Myocyte (in vitro differentiated cells): ENCODE measurements around the gene GRHL1. TPM values are rescaled to one million over a fixed set of nuclear protein-coding genes. Genes with fewer than 3 reads are reported as not detected.

Source experiments
- DNase-seq: peaks from one replicate; pipeline ENCODE4 v3.0.0-alpha.2; 2012; ENCODE audit warnings: low read depth
- total RNA-seq: library from RNA; depleted of rRNA; stranded (reverse); fragments of >200 nt; gene quantifications from 2 replicates; pipeline ENCODE4 v1.2.3, GENCODE V29; 2014

Gene GRHL1
- total RNA-seq, 1 donor from 2014 or later = 1.4 TPM

DNA sequence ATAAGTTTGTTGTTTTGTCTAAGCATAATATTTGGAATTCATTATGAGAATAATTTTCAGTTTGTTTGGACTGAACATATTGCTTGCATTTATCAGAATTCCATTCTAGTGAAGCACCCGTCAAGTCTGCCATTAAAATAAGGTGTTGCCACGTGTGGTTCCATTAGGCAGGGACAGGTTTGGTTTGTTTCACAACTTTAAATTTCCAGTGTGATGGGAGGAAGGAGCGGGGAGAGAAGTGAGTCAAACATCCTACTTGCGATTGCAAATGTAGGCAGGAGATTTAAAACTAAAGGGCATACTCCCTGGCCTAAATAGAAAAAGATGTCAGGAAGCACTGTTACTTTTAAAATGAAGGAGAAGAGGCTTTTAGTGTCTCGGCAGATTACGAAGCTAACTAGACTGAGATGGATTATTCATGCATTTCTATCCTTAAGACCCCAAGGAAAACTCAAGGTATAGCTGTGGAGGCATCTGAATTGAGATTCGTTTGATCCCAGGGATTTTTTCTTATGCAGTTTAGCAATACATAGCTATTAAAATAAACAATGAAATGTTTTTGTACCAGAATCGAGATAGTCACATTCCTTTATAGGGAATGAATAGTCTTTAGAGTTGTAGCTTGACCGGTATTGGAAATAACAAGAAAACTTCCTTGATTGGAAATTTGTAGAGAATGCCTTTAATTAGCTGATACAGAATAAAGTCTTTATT is 19.8 kb downstream of the GRHL1 start:
- no peak for DNase-seq

DNA sequence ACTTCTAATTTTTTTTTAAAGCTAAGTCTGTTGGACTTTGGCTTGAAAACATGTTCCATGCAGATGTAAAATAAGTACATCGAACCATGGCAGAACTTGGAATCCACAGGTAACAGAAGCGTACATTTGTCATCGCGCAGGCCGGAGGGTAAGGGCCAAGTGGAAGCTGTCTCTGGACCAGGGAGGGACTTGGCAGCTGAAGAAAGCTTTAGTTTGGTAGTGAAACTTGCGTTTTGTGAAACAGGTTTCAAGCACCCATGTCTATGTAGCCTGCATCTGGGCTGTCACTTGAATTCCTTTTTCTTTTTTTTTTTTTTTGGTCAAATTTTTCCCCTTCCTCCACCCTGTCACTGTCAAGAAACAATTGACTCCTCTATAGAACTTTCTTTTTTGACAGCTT is 20.4 kb downstream of the GRHL1 start:
- no peak for DNase-seq

DNA sequence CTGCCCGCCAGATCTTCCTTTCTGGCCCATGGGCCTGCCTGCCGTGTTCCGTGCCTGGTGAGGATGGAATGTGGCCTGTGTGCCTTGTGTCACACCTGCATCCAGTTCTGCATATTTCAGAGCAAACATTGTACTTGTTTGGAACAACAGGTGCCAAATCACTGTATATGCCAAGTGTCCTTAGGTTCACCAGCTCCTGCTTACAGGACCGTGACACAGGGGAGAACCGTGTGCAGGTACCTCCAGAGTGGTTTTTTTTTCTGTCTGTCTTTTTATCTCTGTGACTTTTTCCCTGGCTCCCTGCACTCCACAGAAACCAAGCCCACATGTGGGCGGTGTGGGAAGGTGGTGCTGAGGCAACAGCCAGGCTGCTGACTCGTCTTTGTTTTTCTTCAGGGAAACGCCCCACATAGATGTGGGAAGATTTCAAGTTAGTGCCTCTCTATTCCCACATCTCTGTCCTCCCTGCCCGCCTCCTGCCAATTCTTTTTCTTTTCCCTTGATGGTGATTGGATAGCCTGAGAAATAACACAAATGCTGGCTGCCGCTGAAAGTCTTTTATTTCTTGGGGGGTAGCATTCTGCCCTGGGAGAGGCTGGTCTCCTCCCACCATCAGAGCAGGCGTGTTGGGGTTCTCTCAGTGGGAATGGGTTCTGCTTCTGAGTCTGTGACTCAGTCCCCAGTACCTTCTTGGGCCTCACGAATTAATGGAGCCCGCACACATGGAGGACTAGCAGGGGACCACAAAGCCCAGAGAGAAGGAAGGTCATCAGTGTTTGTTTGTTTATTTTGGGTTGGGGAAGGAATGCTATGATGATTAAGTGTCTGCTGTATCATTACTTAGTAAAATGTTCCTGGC is 21.4 kb downstream of the GRHL1 start:
- DNase-seq = peak; percentile 28

DNA sequence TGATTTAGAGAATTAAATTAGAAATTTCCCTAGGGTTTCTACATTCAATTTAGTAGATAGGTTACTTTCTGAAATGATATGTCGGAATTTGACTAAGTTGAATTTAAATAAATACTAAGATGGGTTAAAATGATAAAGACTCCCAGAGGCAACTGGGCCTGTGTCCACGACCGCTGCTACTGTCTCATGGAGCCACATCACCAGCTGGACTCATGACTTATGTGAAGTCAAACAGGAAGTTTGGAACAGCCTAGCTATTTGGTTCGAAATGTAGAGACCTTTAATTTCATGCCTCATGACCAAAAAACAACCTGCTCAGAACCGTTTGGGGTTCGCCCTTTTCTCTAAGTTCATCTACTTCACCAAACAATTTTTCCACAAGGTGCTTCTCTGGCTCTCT is 22.2 kb downstream of the GRHL1 start:
- no peak for DNase-seq

DNA sequence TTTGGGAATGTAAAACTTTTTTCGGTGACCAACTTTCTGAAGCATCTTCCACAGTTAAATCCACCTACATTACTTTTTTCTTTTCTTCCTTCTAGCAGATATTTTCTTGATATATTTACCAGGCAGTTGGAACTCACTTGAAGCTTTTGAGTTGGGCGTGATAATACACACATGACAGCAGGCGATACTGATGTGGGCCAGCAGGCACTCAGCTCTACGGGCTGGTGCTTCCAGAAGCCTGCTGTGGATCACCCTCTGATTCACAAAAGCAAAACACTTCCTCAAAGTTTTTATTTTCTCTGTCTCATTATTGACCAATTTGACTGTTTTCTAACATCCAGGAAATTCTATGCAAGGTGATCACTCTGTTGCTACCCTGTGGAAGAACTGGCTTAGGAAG is 22.9 kb downstream of the GRHL1 start:
- DNase-seq = no peak

DNA sequence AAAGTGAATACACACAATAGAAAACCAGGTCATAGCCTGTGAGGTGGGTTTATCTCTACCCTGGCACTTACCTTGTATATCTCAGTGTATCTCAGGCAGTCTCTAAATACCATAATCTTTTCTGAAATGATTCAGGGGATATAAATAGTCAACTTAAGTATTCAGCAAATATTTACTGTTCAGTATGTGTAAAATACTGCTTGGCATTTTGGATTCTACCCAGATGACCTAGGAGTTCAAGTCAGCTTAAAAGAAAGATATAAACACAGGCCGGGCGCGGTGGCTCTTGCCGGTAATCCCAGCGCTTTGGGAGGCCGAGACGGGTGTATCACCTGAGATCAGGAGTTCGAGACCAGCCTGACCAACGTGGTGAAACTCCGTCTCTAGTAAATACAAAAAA is 23.8 kb downstream of the GRHL1 start:
- DNase-seq = no peak

DNA sequence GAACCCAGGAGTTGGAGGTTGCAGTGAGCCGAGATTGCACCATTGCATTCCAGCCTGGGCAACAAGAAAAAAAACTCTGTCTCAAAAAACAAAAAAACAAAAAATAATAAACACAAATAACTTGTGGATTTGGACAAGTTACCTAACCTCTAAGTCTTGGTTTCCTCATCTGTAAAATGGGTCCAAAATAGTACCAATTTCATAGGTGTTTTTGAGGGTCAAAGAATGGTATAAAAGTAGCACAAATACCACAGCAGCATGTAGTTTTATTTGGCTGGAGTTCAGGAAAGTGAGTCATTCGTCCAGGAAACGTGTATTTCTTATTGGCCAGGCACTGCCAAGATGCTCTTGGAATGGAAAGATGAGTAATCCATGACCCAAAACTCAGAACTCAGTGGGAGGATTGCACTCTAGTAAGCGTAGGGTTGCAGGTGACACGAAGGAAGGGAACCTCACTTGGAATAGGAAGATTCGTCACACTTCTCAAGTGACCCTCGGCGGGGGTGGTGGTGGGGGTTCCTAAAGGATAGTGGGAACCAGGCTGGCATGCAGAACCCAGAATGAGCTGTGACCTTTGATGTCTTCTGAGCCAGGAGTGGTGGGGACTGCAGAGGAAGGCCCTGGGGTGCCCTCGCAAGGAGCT is 24.4 kb downstream of the GRHL1 start:
- DNase-seq = peak; percentile 78

DNA sequence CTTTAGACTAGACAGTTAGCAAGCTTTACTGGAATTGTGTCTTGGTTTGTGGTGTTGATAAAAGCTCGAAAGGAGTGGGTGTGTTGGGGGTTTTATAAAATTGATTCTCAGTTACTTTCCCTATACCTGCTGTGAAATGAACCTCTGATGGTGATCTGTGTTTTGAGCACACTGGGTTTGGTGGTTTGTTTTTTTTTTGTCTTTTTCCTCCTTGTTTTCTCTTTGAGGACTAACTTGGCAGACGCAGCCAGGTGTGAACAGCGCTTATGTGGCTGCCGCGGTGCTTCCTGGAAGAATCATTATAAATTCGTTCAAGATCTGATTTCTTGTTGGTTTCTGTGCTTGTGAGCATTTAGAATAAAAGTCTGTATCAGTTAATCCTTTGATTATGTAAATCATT is 28.5 kb downstream of the GRHL1 start:
- DNase-seq = no peak

DNA sequence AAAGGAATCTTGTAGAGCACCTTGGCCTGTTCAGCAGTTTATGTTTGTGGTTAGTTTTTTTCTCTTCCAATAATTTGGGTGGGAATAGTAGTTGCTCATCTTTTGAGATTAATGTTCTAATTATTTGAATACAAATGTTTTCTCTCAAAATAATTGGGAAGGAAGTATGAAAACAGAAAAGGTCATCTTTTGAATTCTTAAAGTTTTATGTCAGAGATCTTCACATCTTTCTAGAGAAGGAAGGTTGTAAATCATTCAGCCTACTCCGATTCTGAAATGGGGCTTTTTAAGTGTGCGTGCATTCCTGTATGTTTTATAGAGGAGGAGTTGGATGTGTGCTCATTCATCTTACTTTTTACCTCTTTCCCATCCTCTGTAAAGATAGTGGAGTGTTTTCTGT is 29.0 kb downstream of the GRHL1 start:
- no peak for DNase-seq

DNA sequence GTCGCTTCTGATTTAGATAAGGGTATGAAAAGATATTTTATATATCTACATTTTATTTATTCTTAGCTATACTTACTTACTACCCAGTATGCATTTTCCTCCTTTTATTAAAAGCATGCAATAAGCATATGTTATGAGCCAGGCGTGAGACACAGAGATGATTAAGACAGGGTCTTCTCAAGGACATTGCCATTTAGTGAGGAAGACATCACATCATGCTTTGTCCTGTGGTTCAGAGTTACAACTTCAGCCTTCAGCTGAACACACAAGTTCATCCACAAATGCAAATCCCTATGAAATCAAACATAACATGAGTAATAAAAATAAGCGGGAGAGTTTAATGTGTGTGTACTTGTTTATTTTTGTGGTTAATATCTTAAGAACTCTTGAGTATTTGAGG is 30.2 kb downstream of the GRHL1 start:
- no peak for DNase-seq

DNA sequence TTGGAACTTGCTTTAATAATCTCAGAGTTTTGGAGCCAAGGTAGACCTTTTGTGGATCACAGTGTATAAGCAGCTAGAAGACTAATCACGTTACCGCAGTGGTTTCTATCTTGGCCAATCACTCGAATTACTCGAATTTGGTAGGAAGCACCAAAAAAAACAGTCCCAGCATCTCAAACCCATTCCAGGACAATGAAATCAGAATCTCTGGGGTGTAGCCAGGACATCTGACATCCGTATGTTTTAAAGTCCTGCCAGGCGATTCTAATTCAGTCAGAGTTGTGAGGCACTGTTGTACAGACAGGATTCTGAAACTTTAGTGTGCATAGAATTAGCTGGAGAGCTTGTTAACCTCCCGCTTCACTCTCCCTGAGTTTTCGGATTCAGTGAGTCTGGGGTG is 30.8 kb downstream of the GRHL1 start:
- peak; percentile 68 for DNase-seq

DNA sequence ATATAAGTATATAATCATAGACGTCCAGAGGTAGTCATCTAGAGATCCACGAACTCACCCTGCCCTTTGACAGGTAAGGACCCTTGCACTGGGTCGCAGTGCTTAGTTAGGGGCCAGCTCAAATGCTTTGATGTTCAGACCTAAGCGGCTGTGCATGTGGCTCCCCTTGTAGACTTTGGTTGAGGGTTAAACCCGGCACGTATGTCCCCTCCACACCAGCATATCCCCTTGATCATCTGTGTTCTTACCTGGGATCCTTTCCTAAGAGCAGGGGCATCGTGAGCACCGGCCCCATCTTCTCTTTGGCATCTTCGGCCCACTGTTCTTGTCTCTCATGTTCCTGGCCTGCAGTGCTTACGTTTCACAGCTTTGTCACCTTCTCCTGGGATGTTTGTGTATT is 31.4 kb downstream of the GRHL1 start:
- DNase-seq = no peak

DNA sequence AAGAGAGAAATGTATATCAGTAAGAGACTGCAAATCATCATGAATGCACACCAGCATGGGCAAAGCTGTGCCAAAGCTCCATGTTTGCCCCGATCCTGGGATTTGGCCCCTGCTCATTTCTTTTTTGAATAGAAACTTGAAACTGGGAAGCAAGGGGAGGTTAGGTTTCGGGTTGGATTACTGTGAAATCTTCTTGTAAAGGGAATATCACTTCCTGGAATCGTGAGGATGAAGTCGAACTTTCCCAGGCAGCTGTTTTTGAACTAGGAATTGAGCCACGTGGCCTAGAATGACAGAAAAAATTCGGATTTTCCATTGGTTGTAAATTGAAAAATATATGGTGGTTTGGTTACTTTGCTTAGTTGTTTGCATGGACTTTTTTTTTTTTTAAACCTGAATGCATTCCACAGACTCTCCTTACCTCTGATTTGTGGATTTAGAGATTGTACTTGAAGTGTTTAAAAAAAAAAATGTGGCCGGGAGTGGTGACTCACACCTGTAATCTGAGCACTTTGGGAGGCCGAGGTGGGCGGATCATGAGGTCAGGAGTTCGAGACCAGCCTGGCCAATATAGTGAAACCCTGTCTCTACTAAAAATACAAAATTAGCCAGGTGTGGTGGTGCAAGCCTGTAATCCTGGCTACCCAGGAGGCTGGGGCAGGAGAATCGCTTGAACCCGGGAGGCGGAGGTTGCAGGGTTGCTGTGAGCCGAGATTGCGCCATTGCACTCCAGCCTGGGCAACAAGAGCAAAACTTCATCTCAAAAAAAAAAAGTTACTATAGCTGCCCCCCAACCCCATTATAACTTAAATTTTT is 32.1 kb downstream of the GRHL1 start:
- DNase-seq = peak; percentile 25

DNA sequence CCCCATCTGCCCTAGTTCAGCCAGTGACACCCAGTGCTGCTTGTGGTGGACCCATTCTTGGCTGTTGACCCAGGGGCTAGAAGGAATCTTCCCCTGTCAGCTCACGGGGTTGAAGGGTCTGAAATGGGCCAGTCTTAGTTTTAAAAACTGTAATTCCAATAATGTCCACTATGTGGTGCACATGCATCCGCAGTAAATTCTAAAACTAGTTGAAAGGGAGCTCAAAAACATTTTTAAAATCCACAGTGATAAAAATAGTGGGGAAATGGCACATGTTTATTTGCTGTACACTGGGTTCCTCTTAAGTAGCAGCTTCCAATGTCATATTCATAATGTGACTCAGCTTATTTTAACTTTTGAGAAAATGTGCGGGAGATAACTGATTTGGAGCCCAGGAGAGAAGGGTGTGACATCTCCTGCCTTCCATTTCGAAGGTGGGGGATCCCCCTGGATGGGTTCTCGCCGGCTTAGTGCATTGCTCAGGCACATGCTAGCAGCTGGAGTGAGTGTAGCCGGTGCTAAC is 32.8 kb downstream of the GRHL1 start:
- peak; percentile 61 for DNase-seq

DNA sequence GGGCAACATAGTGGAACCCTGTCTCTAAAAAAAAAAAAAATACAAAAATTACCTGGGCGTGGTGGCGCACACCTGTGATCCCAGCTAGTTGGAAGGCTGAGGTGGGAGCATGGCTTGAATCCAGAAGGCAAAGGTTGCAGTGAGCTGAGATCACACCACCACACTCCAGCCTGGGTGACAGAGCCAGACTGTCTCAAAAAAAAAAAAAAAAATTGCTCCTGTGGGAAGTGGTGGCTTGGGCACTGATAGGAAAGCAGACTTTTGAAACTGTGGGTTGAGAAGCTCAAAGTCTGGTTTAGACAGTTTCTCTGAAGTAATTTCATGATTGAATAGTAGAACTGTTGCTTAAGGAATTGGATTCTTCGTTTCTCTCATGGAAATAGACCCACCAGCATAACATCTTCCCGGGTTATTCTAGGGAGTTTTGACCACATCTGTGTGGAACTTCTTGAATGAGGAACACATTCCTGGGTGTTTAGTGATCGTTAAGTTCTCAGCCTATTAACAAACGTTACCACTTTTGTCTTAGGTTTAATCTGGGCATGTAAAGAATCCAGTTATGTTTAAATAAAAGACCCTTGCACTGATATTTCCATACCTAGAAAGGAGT is 33.5 kb downstream of the GRHL1 start:
- peak; percentile 55 for DNase-seq

DNA sequence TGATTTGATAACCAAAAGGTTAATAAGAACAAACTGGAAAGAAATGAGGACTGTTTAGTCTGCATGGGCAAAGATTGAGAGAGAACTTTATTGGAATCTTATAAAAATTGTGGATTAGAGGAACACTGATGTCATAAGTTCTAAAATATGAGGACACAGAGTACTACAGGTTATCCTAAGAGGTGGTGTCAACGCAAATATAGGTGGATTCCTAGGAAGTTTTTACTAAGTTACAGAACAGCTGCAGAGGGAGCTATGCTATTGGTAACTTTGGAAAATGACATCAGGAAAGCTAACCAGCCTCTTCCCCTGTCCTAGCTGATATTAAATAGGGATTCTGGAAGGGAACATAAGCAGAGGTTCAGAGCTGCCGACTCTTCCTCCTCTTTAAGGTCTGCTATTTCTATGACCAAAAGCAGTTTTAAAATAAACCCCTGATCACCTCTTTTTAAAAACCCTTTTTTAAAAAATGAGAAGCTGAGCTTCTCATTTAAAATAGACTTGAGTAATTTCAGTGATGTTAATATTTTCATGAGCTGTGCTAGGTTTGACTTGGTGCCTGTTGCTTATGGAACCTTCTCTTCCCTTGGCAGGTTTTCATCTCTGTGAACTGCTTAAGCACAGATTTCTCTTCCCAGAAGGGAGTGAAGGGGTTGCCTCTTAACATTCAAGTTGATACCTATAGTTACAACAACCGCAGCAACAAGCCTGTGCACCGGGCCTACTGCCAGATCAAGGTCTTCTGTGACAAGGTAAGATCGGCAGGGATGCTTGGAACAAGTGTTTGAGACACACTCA is 34.2 kb downstream of the GRHL1 start:
- DNase-seq = no peak

DNA sequence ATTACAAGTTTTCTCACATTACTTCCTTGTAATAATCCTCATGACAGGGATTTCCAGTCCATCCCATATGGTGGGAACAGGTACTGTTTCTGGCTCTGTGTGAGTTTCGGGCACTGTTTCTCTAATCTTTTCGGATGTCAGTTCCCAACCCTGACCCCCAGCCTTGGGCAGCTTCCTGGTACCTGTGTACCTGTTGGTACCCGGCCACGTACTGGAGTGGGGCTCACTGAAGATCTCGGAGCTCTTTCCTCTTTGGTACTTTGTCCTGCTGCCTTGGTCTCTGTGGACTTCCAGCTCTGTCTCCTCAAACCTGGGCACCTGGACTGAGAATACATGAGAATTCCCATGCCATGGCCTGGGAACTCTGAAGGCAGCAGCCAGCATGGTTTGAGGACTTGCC is 36.8 kb downstream of the GRHL1 start:
- DNase-seq = no peak

DNA sequence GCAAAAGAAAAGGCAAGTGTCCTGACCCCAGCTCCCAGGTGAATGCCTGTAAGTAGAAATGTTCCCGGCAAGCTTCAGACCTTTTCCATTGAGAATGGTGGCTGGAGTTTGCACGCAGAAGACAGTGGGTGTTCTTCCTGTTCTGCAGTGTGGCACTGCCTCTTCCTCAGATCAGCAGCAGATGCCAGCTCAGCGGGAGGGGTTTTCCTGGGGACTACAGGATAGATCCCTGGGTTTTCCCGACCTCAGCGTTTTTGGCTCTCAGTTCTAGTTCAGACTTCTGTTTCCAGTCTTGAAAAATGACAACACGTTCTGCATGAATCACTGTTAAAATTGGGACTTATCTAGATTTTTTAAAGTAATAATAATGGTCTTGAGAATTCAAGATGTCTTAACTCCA is 39.2 kb downstream of the GRHL1 start:
- DNase-seq = no peak

DNA sequence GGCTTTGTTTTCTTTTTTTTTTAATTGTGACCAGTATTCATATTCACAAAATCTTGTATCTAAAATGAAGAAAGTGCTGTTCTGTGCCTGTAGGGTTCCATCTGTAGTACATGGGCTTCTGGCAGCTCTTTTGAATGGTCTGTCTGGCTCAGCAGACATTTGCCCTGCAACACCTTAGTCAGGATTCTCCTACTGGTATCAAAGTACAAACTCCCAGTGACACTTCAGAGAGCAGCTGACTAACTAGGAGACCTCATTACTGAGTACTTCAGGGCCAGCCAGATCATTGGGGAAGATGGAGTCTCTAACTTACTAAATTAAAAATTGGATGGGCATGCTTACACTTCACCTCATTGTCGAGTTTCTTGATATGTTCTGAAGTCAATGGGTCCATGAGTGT is 39.7 kb downstream of the GRHL1 start:
- DNase-seq = no peak

DNA sequence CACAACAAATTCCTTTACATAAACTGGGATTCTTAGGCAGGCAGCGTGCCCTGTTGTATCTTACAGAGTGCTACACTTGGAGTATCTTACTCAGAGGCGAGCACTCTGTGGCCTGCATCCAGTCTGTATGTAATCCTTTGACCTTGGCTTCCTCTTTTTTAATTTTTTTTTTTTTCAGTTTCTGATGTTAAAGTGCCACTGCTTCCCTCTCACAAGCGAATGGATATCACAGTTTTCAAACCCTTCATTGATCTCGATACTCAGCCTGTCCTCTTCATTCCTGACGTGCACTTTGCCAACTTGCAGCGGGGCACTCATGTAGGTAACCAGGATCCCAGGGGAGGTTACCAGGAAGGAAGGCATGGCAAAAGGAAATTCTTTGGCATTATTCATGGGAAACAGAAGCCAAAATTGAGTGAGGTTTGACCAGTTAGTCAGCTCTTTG is 40.4 kb downstream of the GRHL1 start:
- no peak for DNase-seq
